Measurements from ENCODE around the gene KLHL29. TPM values are rescaled to one million over a fixed set of nuclear protein-coding genes. Genes with fewer than 3 reads are reported as not detected.
A peak's percentile ranks its signal among the peaks of the same experiment; 100 is the strongest.

The KLHL29 gene
- total RNA-seq, 1 donor from 2014 or later: 8.0 TPM

GRCh38 chr2:23496456-23496855 lies 111.5 kb downstream of the KLHL29 start:
- peak; percentile 43 for DNase-seq (ENCODE audit: low spot score)
- peak overlapping the region; percentile 12 for H3K4me3 Mint-ChIP-seq (ENCODE audit: unreplicated experiment)
- peaks cover 7% of the 10 kb centered on the region for H3K36me3 Mint-ChIP-seq (ENCODE audit: low read depth)
- TF ChIP-seq, protein P1, sequence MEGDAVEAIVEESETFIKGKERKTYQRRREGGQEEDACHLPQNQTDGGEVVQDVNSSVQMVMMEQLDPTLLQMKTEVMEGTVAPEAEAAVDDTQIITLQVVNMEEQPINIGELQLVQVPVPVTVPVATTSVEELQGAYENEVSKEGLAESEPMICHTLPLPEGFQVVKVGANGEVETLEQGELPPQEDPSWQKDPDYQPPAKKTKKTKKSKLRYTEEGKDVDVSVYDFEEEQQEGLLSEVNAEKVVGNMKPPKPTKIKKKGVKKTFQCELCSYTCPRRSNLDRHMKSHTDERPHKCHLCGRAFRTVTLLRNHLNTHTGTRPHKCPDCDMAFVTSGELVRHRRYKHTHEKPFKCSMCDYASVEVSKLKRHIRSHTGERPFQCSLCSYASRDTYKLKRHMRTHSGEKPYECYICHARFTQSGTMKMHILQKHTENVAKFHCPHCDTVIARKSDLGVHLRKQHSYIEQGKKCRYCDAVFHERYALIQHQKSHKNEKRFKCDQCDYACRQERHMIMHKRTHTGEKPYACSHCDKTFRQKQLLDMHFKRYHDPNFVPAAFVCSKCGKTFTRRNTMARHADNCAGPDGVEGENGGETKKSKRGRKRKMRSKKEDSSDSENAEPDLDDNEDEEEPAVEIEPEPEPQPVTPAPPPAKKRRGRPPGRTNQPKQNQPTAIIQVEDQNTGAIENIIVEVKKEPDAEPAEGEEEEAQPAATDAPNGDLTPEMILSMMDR (IDR thresholded peaks at IDR 0.05): no peak
- peak overlapping the region; percentile 91 for H3K27ac Mint-ChIP-seq (ENCODE audit: unreplicated experiment)
- H3K4me1 Mint-ChIP-seq (ENCODE audit: low read depth): peaks cover 39% of the 10 kb centered on the region
- no peaks in the 10 kb centered on the region for H3K9me3 Mint-ChIP-seq (ENCODE audit: low read depth)
- H3K27me3 Mint-ChIP-seq (ENCODE audit: low read depth): peaks cover 18% of the 10 kb centered on the region

DNA sequence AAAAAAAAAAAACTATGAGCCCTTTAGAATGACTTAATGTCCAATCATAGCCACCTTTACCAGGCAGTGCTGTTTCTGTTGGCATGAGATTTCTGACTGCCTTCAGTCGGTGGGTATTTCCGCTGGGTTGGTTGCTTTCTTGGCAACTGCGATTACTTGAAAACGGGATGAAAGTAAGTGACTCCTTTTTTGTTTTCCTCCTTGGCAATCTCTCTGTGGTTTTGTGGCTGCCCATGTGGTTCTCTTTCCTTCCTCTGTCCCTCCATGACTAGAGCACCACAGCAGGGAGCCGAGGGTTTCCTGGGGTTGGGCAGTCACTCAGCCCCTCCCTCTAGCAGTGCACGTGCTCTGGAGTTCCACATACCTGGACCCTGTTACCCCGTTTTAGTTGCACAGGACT lies 112.1 kb downstream of the KLHL29 start:
- no peaks in the 10 kb centered on the region for H3K9me3 Mint-ChIP-seq (ENCODE audit: low read depth)
- H3K27ac Mint-ChIP-seq (ENCODE audit: unreplicated experiment): peak overlapping the region; percentile 91
- H3K27me3 Mint-ChIP-seq (ENCODE audit: low read depth): peaks cover 14% of the 10 kb centered on the region
- no peak for DNase-seq (ENCODE audit: low spot score)
- TF ChIP-seq, protein P1 (IDR thresholded peaks at IDR 0.05): no peak
- H3K4me3 Mint-ChIP-seq (ENCODE audit: unreplicated experiment): no peak overlapping the region
- peaks cover 4% of the 10 kb centered on the region for H3K36me3 Mint-ChIP-seq (ENCODE audit: low read depth)
- peaks cover 44% of the 10 kb centered on the region for H3K4me1 Mint-ChIP-seq (ENCODE audit: low read depth)

GRCh38 chr2:23497536-23497935 lies 112.6 kb downstream of the KLHL29 start:
- Mint-ChIP-seq H3K4me3 (ENCODE audit: unreplicated experiment) (no peak overlapping the region), H3K27ac (ENCODE audit: unreplicated experiment) (peak overlapping the region; percentile 91), H3K9me3 (ENCODE audit: low read depth) (no peaks in the 10 kb centered on the region), H3K36me3 (ENCODE audit: low read depth) (peaks cover 4% of the 10 kb centered on the region), H3K27me3 (ENCODE audit: low read depth) (peaks cover 14% of the 10 kb centered on the region), H3K4me1 (ENCODE audit: low read depth) (peaks cover 49% of the 10 kb centered on the region)
- TF ChIP-seq, protein P1 (IDR thresholded peaks at IDR 0.05): no peak
- DNase-seq (ENCODE audit: low spot score): no peak

- Mint-ChIP-seq H3K4me3 (ENCODE audit: unreplicated experiment) (no peak overlapping the region), H3K36me3 (ENCODE audit: low read depth) (peaks cover 4% of the 10 kb centered on the region), H3K27me3 (ENCODE audit: low read depth) (peaks cover 9% of the 10 kb centered on the region), H3K4me1 (ENCODE audit: low read depth) (peaks cover 55% of the 10 kb centered on the region), H3K27ac (ENCODE audit: unreplicated experiment) (no peak overlapping the region), H3K9me3 (ENCODE audit: low read depth) (no peaks in the 10 kb centered on the region)
- no peak for DNase-seq (ENCODE audit: low spot score)
- TF ChIP-seq, protein P1 (IDR thresholded peaks at IDR 0.05): no peak
These were observed 114.0 kb downstream of the KLHL29 start for GRCh38 chr2:23498943-23499342.

GRCh38 chr2:23499439-23499838 lies 114.5 kb downstream of the KLHL29 start:
- Mint-ChIP-seq H3K4me1 (ENCODE audit: low read depth) (peaks cover 55% of the 10 kb centered on the region), H3K27ac (ENCODE audit: unreplicated experiment) (no peak overlapping the region), H3K27me3 (ENCODE audit: low read depth) (peaks cover 9% of the 10 kb centered on the region), H3K9me3 (ENCODE audit: low read depth) (no peaks in the 10 kb centered on the region), H3K36me3 (ENCODE audit: low read depth) (peaks cover 4% of the 10 kb centered on the region), H3K4me3 (ENCODE audit: unreplicated experiment) (no peak overlapping the region)
- TF ChIP-seq, protein P1 (IDR thresholded peaks at IDR 0.05): no peak
- DNase-seq (ENCODE audit: low spot score): no peak

All from chondrocyte (in vitro differentiated cells).